ENCODE measurements around the gene MOV10.

Gene MOV10

GRCh38 chr1:112711041-112711440 is 36.6 kb downstream of the MOV10 start:
- no peak for DNase-seq (ENCODE audit: low read depth)
- no peak for TF ChIP-seq CTCF (IDR thresholded peaks at IDR 0.05; ENCODE audit: control insufficient read depth, extremely low read depth, insufficient read depth)
- no peak overlapping the region for H3K4me3 ChIP-seq (ENCODE audit: low read depth, low read length)

GRCh38 chr1:112711670-112712069 is 37.2 kb downstream of the MOV10 start:
- no peak overlapping the region for H3K4me3 ChIP-seq (ENCODE audit: low read depth, low read length)
- no peak for DNase-seq (ENCODE audit: low read depth)
- no peak for TF ChIP-seq CTCF (IDR thresholded peaks at IDR 0.05; ENCODE audit: control insufficient read depth, extremely low read depth, insufficient read depth)

- DNase-seq (ENCODE audit: low read depth) = no peak
Observed at GRCh38 chr1:112712191-112712590, 37.7 kb downstream of the MOV10 start.

GRCh38 chr1:112712701-112713128 is 38.3 kb downstream of the MOV10 start:
- no peak for DNase-seq (ENCODE audit: low read depth)

More at GRCh38 chr1:112712191-112712590, 37.7 kb downstream of the MOV10 start:
- H3K4me3 ChIP-seq (ENCODE audit: low read depth, low read length) = no peak overlapping the region
- no peak for TF ChIP-seq CTCF (IDR thresholded peaks at IDR 0.05; ENCODE audit: control insufficient read depth, extremely low read depth, insufficient read depth)

GRCh38 chr1:112713466-112714312 is 39.2 kb downstream of the MOV10 start:
- peak overlapping the region; percentile 60 for H3K4me3 ChIP-seq (ENCODE audit: low read depth, low read length)
- TF ChIP-seq CTCF (IDR thresholded peaks at IDR 0.05; ENCODE audit: control insufficient read depth, extremely low read depth, insufficient read depth) = no peak
- DNase-seq (ENCODE audit: low read depth) = no peak

More at GRCh38 chr1:112712701-112713128, 38.3 kb downstream of the MOV10 start:
- no peak for TF ChIP-seq CTCF (IDR thresholded peaks at IDR 0.05; ENCODE audit: control insufficient read depth, extremely low read depth, insufficient read depth)
- H3K4me3 ChIP-seq (ENCODE audit: low read depth, low read length) = no peak overlapping the region

- peak; percentile 4; the same call in 1 of the 2 replicates for TF ChIP-seq CTCF (IDR thresholded peaks at IDR 0.05; ENCODE audit: control insufficient read depth, extremely low read depth, insufficient read depth)
- no peak for DNase-seq (ENCODE audit: low read depth)
- H3K4me3 ChIP-seq (ENCODE audit: low read depth, low read length) = peak overlapping the region; percentile 60
Observed at GRCh38 chr1:112714313-112715263, 40.1 kb downstream of the MOV10 start.
